HCT116 (cell line): ENCODE results near the gene CDC42BPB. TPM values are rescaled to one million over a fixed set of nuclear protein-coding genes. Genes with fewer than 3 reads are reported as not detected.

Experiments used
- ATAC-seq: fragments of 200-7000 bp; cut with Tn5 transposase; 2 replicates; pipeline ENCODE4 v1.9.1; 2020; ENCODE audit warnings: mild to moderate bottlenecking, moderate library complexity
- BruUV-seq: library from RNA; stranded (reverse); fragments of 400-500 nt; replicated peaks from 2 replicates; lab custom pipeline; 2021; lab: Mats Ljungman, UMichigan
- CTCF ChIA-PET: fragments of 300-600 bp; sonication (Branson Sonifier 250); formaldehyde crosslinking; loops from one replicate; lab custom pipeline; 2021; ENCODE audit warnings: antibody characterized with exemption; lab: Charles Lee
- POLR2A ChIA-PET: fragments of 300-600, 350-600 bp; sonication (Branson Sonifier 250); formaldehyde crosslinking; loops from one replicate; lab custom pipeline; 2021; ENCODE audit warnings: antibody characterized with exemption; lab: Charles Lee
- RAD21 ChIA-PET, 2 experiments: fragments of 300-600 bp; sonication (Branson Sonifier 250); formaldehyde crosslinking; loops; one replicate each; lab custom pipeline; 2023; ENCODE audit warnings: low total read pairs in 2 of 2; ENCODE audit not compliant: uncharacterized antibody in 2 of 2, unreplicated experiment in 2 of 2, low non-redundant PET in 1 of 2; lab: Charles Lee
- DNase-seq: peaks from one replicate; pipeline ENCODE4 v3.0.0-alpha.2; 2010; ENCODE audit warnings: low read depth, low spot score
- H2AFZ ChIP-seq: fragments of 200-600 bp; shearing (Covaris generic), sonication (generic); 2 replicates; pipeline ENCODE4 v1.6.1; 2017; ENCODE audit warnings: low read depth, mixed run types, mixed read lengths, antibody characterized with exemption, low read length; ENCODE audit not compliant: poor library complexity, severe bottlenecking
- H3K27ac ChIP-seq: 2 replicates; pipeline ENCODE4 v1.5.1; 2012; ENCODE audit warnings: low read depth, low read length
- H3K27me3 ChIP-seq: fragments of 200-600 bp; sonication (generic); 2 replicates; pipeline ENCODE4 v1.6.1; 2016; ENCODE audit warnings: mixed run types, low read length, mixed read lengths; ENCODE audit not compliant: insufficient read depth
- H3K36me3 ChIP-seq, 2 experiments: fragments of 200-500 bp in 1 of 2; fragments of 200-600 bp in 1 of 2; sonication (Bioruptor generic) in 1 of 2; sonication (generic) in 1 of 2; 2 replicates each; pipeline versions ENCODE4 v1.5.1 to v1.6.1; 2014 to 2016; ENCODE audit warnings: low read length in 2 of 2, inconsistent platforms in 1 of 2, mixed read lengths in 1 of 2, mixed run types in 1 of 2; ENCODE audit not compliant: insufficient read depth in 2 of 2, control insufficient read depth in 1 of 2
- H3K4me1 ChIP-seq, 2 experiments: fragments of 200-600 bp in 1 of 2; sonication (generic) in 1 of 2; 2 replicates each; pipeline versions ENCODE4 v1.5.1 to v1.6.1; 2012 to 2017; ENCODE audit warnings: low read length in 2 of 2, inconsistent platforms in 1 of 2, mild to moderate bottlenecking in 1 of 2, mixed read lengths in 1 of 2, mixed run types in 1 of 2, moderate library complexity in 1 of 2; ENCODE audit not compliant: insufficient read depth in 2 of 2, control insufficient read depth in 1 of 2
- H3K4me2 ChIP-seq: fragments of 200-600 bp; sonication (generic); 2 replicates; pipeline ENCODE4 v1.6.1; 2017; ENCODE audit warnings: mixed run types, low read length, mixed read lengths
- H3K4me3 ChIP-seq, 2 experiments: fragments of 200-600 bp in 1 of 2; sonication (generic) in 1 of 2; replicated peaks in 1 of 2; 2 replicates each; pipeline ENCODE4 v1.5.1; 2011 to 2016; ENCODE audit warnings: low read length in 2 of 2, control low read depth in 1 of 2, low read depth in 1 of 2, mild to moderate bottlenecking in 1 of 2, mixed read lengths in 1 of 2, mixed run types in 1 of 2
- H3K79me2 ChIP-seq: fragments of 200-600 bp; sonication (generic); 2 replicates; pipeline ENCODE4 v1.6.1; 2017; ENCODE audit warnings: mild to moderate bottlenecking, mixed run types, low read length, moderate library complexity, mixed read lengths; ENCODE audit not compliant: insufficient read depth
- H3K9ac ChIP-seq: fragments of 200-600 bp; sonication (generic); 2 replicates; pipeline ENCODE4 v1.6.1; 2016; ENCODE audit warnings: low read length, mixed read lengths
- H3K9me2 ChIP-seq: fragments of 200-600 bp; sonication (generic), shearing (Covaris generic); 2 replicates; pipeline ENCODE4 v1.6.1; 2017; ENCODE audit warnings: mixed run types, mild to moderate bottlenecking, moderate library complexity; ENCODE audit not compliant: insufficient read depth
- H3K9me3 ChIP-seq, 2 experiments: fragments of 200-500 bp in 1 of 2; fragments of 200-600 bp in 1 of 2; sonication (Bioruptor generic) in 1 of 2; sonication (generic) in 1 of 2; 2 replicates each; pipeline ENCODE4 v1.6.1; 2014 to 2017; ENCODE audit warnings: low read length in 2 of 2, mixed read lengths in 2 of 2, inconsistent platforms in 1 of 2, low read depth in 1 of 2, mild to moderate bottlenecking in 1 of 2, mixed run types in 1 of 2, moderate library complexity in 1 of 2; ENCODE audit not compliant: control insufficient read depth in 1 of 2, insufficient read depth in 1 of 2
- H4K20me1 ChIP-seq: fragments of 200-600 bp; sonication (generic), shearing (Covaris generic); 2 replicates; pipeline ENCODE4 v1.6.1; 2017; ENCODE audit warnings: mixed run types, mild to moderate bottlenecking, moderate library complexity; ENCODE audit not compliant: insufficient read depth
- ATF3 ChIP-seq: IDR thresholded peaks from 2 replicates; pipeline ENCODE4 v1.6.1; 2012
- CBX3 ChIP-seq: IDR thresholded peaks from 2 replicates; pipeline ENCODE4 v1.6.1; 2012; ENCODE audit warnings: low read depth
- CEBPB ChIP-seq: IDR thresholded peaks from 2 replicates; pipeline ENCODE4 v1.6.1; 2012; ENCODE audit warnings: low read depth
- ELF1 ChIP-seq: IDR thresholded peaks from 2 replicates; pipeline ENCODE4 v1.6.1; 2012; ENCODE audit warnings: low read depth, borderline replicate concordance
- JUND ChIP-seq: IDR thresholded peaks from 2 replicates; pipeline ENCODE4 v1.6.1; 2012
- MAX ChIP-seq: IDR thresholded peaks from 2 replicates; pipeline ENCODE4 v1.6.1; 2012
- POLR2A ChIP-seq: IDR thresholded peaks from 2 replicates; pipeline ENCODE4 v1.7.0; 2011; ENCODE audit warnings: borderline replicate concordance; ENCODE audit not compliant: insufficient read depth, insufficient read length; ENCODE audit errors: extremely low read depth
- SRF ChIP-seq: IDR thresholded peaks from 2 replicates; pipeline ENCODE4 v1.6.1; 2012; ENCODE audit warnings: low read depth
- ZNF274 ChIP-seq: fragments of 200-500 bp; sonication (Bioruptor generic); IDR thresholded peaks from 2 replicates; pipeline ENCODE4 v1.6.1; 2014; ENCODE audit warnings: mild to moderate bottlenecking, low read depth, low read length, inconsistent platforms
- intact Hi-C: fragments of 100-400 bp; cut with micrococcal nuclease; formaldehyde crosslinking; loops from 2 replicates; pipeline ENCODE4 v1.10.0; 2022
- total RNA-seq: library from RNA; stranded (reverse); gene quantifications from one replicate; pipeline ENCODE4 v1.2.1, GENCODE V29; 2021; ENCODE audit not compliant: unreplicated experiment

CDC42BPB gene
- total RNA-seq, 1 experiment from 2014 or later = 85.6 TPM

- no peak for ATAC-seq
- RAD21 ChIA-PET = no interaction called here
- H3K4me2 ChIP-seq = no peak overlapping the region
Measured at GRCh38 chr14:102986810-102987579, 70.4 kb downstream of the CDC42BPB start.

GRCh38 chr14:102985665-102986064, 71.7 kb downstream of the CDC42BPB start:
- H3K9me2 ChIP-seq = no peaks in the 10 kb centered on the region
- intact Hi-C loops = no loop called here
- no peak for ATAC-seq
- peaks cover 0 to 6% of the 10 kb centered on the region in 2 experiments; a peak in 1 of 4 replicates for H3K4me1 ChIP-seq
- no peak overlapping the region for H3K4me3 ChIP-seq
- no peak overlapping the region for H3K9ac ChIP-seq
- CTCF ChIA-PET = no interaction called here
- POLR2A ChIA-PET = no interaction called here
- no peak overlapping the region for H3K27ac ChIP-seq
- peaks cover 4 to 9% of the 10 kb centered on the region in 2 experiments; a peak in 2 of 4 replicates for H3K9me3 ChIP-seq
- TF ChIP-seq JUND = no peak
- no peak for TF ChIP-seq ELF1
- no peak for TF ChIP-seq ZNF274
- RAD21 ChIA-PET = no interaction called here
- no peaks in the 10 kb centered on the region for H4K20me1 ChIP-seq
- no peaks in the 10 kb centered on the region for H3K27me3 ChIP-seq
- BruUV-seq = no TSS peak
- H3K36me3 ChIP-seq = peaks cover 3 to 26% of the 10 kb centered on the region in 2 experiments
- DNase-seq = no peak
- H3K79me2 ChIP-seq = peaks cover 20% of the 10 kb centered on the region; the same call in 1 of the 2 replicates
- no peak overlapping the region for H3K4me2 ChIP-seq
- no peak overlapping the region for H2AFZ ChIP-seq

More at GRCh38 chr14:102986810-102987579, 70.4 kb downstream of the CDC42BPB start:
- peaks cover 0 to 6% of the 10 kb centered on the region in 2 experiments; a peak in 1 of 4 replicates for H3K4me1 ChIP-seq
- H3K27ac ChIP-seq = no peak overlapping the region
- H3K9me2 ChIP-seq = no peaks in the 10 kb centered on the region
- intact Hi-C loops = no loop called here
- no peaks in the 10 kb centered on the region for H4K20me1 ChIP-seq
- no peak overlapping the region for H2AFZ ChIP-seq
- BruUV-seq = no TSS peak
- H3K79me2 ChIP-seq = peaks cover 20% of the 10 kb centered on the region; the same call in 1 of the 2 replicates
- TF ChIP-seq POLR2A (no peak), MAX (no peak), ELF1 (no peak), CBX3 (no peak), ATF3 (no peak), ZNF274 (no peak), CEBPB (no peak), SRF (no peak), JUND (no peak)
- H3K4me3 ChIP-seq = no peak overlapping the region
- no peak for DNase-seq
- H3K9ac ChIP-seq = no peak overlapping the region
- CTCF ChIA-PET = no interaction called here
- POLR2A ChIA-PET = no interaction called here
- no peaks in the 10 kb centered on the region for H3K27me3 ChIP-seq
- peaks cover 2 to 28% of the 10 kb centered on the region in 2 experiments for H3K36me3 ChIP-seq
- H3K9me3 ChIP-seq = peaks cover 4 to 9% of the 10 kb centered on the region in 2 experiments; a peak in 2 of 4 replicates
